ENCODE measurements around the gene ACBD4. TPM values are rescaled to one million over a fixed set of nuclear protein-coding genes. Genes with fewer than 3 reads are reported as not detected.

ACBD4 gene
- total and polyA plus RNA-seq, 2 of the 13 experiments (the other 11 are each of a cell fraction or from before 2014, with no cell fraction given): 16.1 to 26.9 TPM

DNA sequence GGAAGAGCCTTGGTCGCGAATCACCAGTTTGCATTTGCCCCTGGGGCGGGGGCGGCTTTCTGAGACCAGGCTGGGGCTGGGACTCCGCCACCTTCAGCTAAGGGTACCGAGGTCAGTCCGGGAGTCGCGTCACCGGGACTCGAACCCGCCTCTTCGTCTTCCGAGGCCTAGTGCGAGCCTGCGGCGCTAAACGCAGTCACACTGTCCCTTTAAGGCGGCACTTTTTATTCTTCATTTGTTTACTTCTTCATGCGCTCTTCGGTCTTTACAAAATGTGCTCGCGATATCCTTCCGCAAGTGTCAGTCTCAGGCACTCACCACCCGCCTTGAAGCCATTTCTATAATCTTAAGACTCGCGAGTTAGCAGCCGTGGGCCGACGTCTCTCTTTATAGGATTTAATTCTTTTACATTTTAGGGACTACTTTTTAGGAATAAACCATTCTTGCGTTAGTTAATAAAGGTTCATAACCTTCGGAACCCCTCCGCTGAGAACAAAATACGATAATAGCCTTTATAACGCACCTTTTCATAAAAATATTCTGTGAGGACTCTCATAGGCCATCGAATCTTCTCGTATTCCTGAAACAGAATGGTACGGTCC lies 12.2 kb downstream of the ACBD4 start (continued):
- TF ChIP-seq ZBTB20 (CRISPR knock-in tag; IDR thresholded peaks at IDR 0.05; ENCODE audit: borderline replicate concordance, low read depth) (no peak; the same call in 1 of the 2 replicates), RNF2 (conservative IDR thresholded peaks at IDR 0.05; ENCODE audit: low read depth) (no peak), ZMYM2 (CRISPR knock-in tag; IDR thresholded peaks at IDR 0.05) (peak; percentile 92), ZNF619 (CRISPR knock-in tag; IDR thresholded peaks at IDR 0.05) (0 out of 2 replicates have a peak, but pooled peaks have one; percentile 20), SRF (IDR thresholded peaks at IDR 0.05; ENCODE audit: low read depth, low read length) (no peak; the same call in 1 of the 2 replicates), NCOR1 (IDR thresholded peaks at IDR 0.05; ENCODE audit: borderline replicate concordance, low read length) (peak; percentile 88; the same call in 1 of the 2 replicates), ZNF816 (CRISPR knock-in tag; IDR thresholded peaks at IDR 0.05; ENCODE audit: borderline replicate concordance) (no peak), ZNF652 (CRISPR knock-in tag; IDR thresholded peaks at IDR 0.05; ENCODE audit: borderline replicate concordance, low read depth) (peak; percentile 81), ZNF564 (CRISPR knock-in tag; IDR thresholded peaks at IDR 0.05) (no peak), REXO4 (CRISPR knock-in tag; IDR thresholded peaks at IDR 0.05; ENCODE audit: borderline replicate concordance) (no peak), MEIS1 (CRISPR knock-in tag; IDR thresholded peaks at IDR 0.05; ENCODE audit: borderline replicate concordance) (no peak), PHF8 (CRISPR knock-in tag; IDR thresholded peaks at IDR 0.05) (peak; percentile 74), ZNF335 (CRISPR knock-in tag; IDR thresholded peaks at IDR 0.05) (no peak), FOXK2 (IDR thresholded peaks at IDR 0.05) (peak; percentile 98), TOE1 (CRISPR knock-in tag; IDR thresholded peaks at IDR 0.05) (no peak)
- TF ChIP-seq, protein P1, sequence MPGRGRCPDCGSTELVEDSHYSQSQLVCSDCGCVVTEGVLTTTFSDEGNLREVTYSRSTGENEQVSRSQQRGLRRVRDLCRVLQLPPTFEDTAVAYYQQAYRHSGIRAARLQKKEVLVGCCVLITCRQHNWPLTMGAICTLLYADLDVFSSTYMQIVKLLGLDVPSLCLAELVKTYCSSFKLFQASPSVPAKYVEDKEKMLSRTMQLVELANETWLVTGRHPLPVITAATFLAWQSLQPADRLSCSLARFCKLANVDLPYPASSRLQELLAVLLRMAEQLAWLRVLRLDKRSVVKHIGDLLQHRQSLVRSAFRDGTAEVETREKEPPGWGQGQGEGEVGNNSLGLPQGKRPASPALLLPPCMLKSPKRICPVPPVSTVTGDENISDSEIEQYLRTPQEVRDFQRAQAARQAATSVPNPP (CRISPR knock-in tag; IDR thresholded peaks at IDR 0.05): no peak
- TF ChIP-seq, protein P2, sequence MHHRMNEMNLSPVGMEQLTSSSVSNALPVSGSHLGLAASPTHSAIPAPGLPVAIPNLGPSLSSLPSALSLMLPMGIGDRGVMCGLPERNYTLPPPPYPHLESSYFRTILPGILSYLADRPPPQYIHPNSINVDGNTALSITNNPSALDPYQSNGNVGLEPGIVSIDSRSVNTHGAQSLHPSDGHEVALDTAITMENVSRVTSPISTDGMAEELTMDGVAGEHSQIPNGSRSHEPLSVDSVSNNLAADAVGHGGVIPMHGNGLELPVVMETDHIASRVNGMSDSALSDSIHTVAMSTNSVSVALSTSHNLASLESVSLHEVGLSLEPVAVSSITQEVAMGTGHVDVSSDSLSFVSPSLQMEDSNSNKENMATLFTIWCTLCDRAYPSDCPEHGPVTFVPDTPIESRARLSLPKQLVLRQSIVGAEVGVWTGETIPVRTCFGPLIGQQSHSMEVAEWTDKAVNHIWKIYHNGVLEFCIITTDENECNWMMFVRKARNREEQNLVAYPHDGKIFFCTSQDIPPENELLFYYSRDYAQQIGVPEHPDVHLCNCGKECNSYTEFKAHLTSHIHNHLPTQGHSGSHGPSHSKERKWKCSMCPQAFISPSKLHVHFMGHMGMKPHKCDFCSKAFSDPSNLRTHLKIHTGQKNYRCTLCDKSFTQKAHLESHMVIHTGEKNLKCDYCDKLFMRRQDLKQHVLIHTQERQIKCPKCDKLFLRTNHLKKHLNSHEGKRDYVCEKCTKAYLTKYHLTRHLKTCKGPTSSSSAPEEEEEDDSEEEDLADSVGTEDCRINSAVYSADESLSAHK (CRISPR knock-in tag; IDR thresholded peaks at IDR 0.05; ENCODE audit: borderline replicate concordance): no peak
- TF ChIP-seq, protein P3, sequence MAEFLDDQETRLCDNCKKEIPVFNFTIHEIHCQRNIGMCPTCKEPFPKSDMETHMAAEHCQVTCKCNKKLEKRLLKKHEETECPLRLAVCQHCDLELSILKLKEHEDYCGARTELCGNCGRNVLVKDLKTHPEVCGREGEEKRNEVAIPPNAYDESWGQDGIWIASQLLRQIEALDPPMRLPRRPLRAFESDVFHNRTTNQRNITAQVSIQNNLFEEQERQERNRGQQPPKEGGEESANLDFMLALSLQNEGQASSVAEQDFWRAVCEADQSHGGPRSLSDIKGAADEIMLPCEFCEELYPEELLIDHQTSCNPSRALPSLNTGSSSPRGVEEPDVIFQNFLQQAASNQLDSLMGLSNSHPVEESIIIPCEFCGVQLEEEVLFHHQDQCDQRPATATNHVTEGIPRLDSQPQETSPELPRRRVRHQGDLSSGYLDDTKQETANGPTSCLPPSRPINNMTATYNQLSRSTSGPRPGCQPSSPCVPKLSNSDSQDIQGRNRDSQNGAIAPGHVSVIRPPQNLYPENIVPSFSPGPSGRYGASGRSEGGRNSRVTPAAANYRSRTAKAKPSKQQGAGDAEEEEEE (CRISPR knock-in tag; IDR thresholded peaks at IDR 0.05; ENCODE audit: borderline replicate concordance): no peak
- TF ChIP-seq, protein P4, sequence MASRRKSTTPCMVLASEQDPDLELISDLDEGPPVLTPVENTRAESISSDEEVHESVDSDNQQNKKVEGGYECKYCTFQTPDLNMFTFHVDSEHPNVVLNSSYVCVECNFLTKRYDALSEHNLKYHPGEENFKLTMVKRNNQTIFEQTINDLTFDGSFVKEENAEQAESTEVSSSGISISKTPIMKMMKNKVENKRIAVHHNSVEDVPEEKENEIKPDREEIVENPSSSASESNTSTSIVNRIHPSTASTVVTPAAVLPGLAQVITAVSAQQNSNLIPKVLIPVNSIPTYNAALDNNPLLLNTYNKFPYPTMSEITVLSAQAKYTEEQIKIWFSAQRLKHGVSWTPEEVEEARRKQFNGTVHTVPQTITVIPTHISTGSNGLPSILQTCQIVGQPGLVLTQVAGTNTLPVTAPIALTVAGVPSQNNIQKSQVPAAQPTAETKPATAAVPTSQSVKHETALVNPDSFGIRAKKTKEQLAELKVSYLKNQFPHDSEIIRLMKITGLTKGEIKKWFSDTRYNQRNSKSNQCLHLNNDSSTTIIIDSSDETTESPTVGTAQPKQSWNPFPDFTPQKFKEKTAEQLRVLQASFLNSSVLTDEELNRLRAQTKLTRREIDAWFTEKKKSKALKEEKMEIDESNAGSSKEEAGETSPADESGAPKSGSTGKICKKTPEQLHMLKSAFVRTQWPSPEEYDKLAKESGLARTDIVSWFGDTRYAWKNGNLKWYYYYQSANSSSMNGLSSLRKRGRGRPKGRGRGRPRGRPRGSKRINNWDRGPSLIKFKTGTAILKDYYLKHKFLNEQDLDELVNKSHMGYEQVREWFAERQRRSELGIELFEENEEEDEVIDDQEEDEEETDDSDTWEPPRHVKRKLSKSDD (CRISPR knock-in tag; IDR thresholded peaks at IDR 0.05; ENCODE audit: low read depth): no peak; the same call in 1 of the 2 replicates
- TF ChIP-seq, protein P5, sequence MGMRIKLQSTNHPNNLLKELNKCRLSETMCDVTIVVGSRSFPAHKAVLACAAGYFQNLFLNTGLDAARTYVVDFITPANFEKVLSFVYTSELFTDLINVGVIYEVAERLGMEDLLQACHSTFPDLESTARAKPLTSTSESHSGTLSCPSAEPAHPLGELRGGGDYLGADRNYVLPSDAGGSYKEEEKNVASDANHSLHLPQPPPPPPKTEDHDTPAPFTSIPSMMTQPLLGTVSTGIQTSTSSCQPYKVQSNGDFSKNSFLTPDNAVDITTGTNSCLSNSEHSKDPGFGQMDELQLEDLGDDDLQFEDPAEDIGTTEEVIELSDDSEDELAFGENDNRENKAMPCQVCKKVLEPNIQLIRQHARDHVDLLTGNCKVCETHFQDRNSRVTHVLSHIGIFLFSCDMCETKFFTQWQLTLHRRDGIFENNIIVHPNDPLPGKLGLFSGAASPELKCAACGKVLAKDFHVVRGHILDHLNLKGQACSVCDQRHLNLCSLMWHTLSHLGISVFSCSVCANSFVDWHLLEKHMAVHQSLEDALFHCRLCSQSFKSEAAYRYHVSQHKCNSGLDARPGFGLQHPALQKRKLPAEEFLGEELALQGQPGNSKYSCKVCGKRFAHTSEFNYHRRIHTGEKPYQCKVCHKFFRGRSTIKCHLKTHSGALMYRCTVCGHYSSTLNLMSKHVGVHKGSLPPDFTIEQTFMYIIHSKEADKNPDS (CRISPR knock-in tag; IDR thresholded peaks at IDR 0.05): no peak
